ENCODE data around the gene ABLIM2. TPM values are rescaled to one million over a fixed set of nuclear protein-coding genes. Genes with fewer than 3 reads are reported as not detected.

Gene ABLIM2
- total RNA-seq, 2 donors from 2014 or later: 5.7 to 11.2 TPM

- H3K36me3 ChIP-seq: no peaks in the 10 kb centered on the region
- H3K27ac ChIP-seq: peak overlapping the region; percentile 59 to 71
- no peaks in the 10 kb centered on the region for H3K27me3 ChIP-seq
- DNase-seq (ENCODE audit: low spot score): no peak
- no peak for TF ChIP-seq CTCF (IDR thresholded peaks at IDR 0.05)
- no peak overlapping the region for H3K4me3 ChIP-seq
- H3K9me3 ChIP-seq: no peaks in the 10 kb centered on the region
- H3K4me1 ChIP-seq: peaks cover 0 to 39% of the 10 kb centered on the region in 2 donors
Measured at GRCh38 chr4:8118035-8118434, 40.6 kb downstream of the ABLIM2 start.

GRCh38 chr4:8117278-8117682 lies 41.3 kb downstream of the ABLIM2 start:
- Histone ChIP-seq H3K4me1 (peaks cover 0 to 38% of the 10 kb centered on the region in 2 donors), H3K36me3 (no peaks in the 10 kb centered on the region), H3K27me3 (no peaks in the 10 kb centered on the region), H3K27ac (peak overlapping the region; percentile 59 to 71), H3K9me3 (no peaks in the 10 kb centered on the region), H3K4me3 (no peak overlapping the region)
- no peak for DNase-seq (ENCODE audit: low spot score)
- TF ChIP-seq CTCF (IDR thresholded peaks at IDR 0.05): no peak

- Histone ChIP-seq H3K36me3 (no peaks in the 10 kb centered on the region), H3K27me3 (no peaks in the 10 kb centered on the region), H3K4me3 (no peak overlapping the region), H3K27ac (no peak overlapping the region), H3K4me1 (peaks cover 0 to 38% of the 10 kb centered on the region in 2 donors), H3K9me3 (no peaks in the 10 kb centered on the region)
- no peak for DNase-seq (ENCODE audit: low spot score)
- TF ChIP-seq CTCF (IDR thresholded peaks at IDR 0.05): no peak
Measured at GRCh38 chr4:8115916-8116315, 42.7 kb downstream of the ABLIM2 start.

GRCh38 chr4:8115203-8115520 lies 43.5 kb downstream of the ABLIM2 start:
- Histone ChIP-seq H3K27ac (no peak overlapping the region), H3K27me3 (no peaks in the 10 kb centered on the region), H3K9me3 (no peaks in the 10 kb centered on the region), H3K4me3 (no peak overlapping the region), H3K36me3 (no peaks in the 10 kb centered on the region), H3K4me1 (peaks cover 0 to 38% of the 10 kb centered on the region in 2 donors)
- no peak for DNase-seq (ENCODE audit: low spot score)
- no peak for TF ChIP-seq CTCF (IDR thresholded peaks at IDR 0.05)

GRCh38 chr4:8114456-8115202 lies 44.0 kb downstream of the ABLIM2 start:
- DNase-seq (ENCODE audit: low spot score): no peak
- peaks cover 0 to 38% of the 10 kb centered on the region in 2 donors for H3K4me1 ChIP-seq
- H3K27me3 ChIP-seq: no peaks in the 10 kb centered on the region
- no peaks in the 10 kb centered on the region for H3K36me3 ChIP-seq
- H3K27ac ChIP-seq: peak overlapping the region; percentile 75 to 79
- H3K9me3 ChIP-seq: no peaks in the 10 kb centered on the region
- H3K4me3 ChIP-seq: no peak overlapping the region
- TF ChIP-seq CTCF (IDR thresholded peaks at IDR 0.05): no peak
